Parathyroid adenoma (tissue), 2 donors: ENCODE data around the gene EPM2A.
"Not testable (repeated sequence)": the region's sequence is repeated elsewhere in the genome, so short reads cannot be mapped to it uniquely, and the experiment has no call there.

Source experiments
- H2AFZ ChIP-seq: fragments of 300-600 bp; sonication (generic); one replicate; pipeline ENCODE4 v1.7.0; 2017; ENCODE audit warnings: antibody characterized with exemption, mild to moderate bottlenecking
- H3K27ac ChIP-seq: fragments of 300-600 bp; sonication (generic); one replicate; pipeline ENCODE4 v1.7.0; 2017
- H3K27me3 ChIP-seq: fragments of 300-600 bp; sonication (generic); one replicate; pipeline ENCODE4 v1.7.0; 2017; ENCODE audit warnings: low read length; ENCODE audit not compliant: control insufficient read depth, insufficient read depth
- H3K36me3 ChIP-seq: fragments of 300-600 bp; sonication (generic); one replicate; pipeline ENCODE4 v1.7.0; 2017; ENCODE audit warnings: low read length; ENCODE audit not compliant: control insufficient read depth, insufficient read depth
- H3K4me1 ChIP-seq: fragments of 300-600 bp; sonication (generic); one replicate; pipeline ENCODE4 v1.7.0; 2017; ENCODE audit warnings: control low read depth
- H3K4me2 ChIP-seq: fragments of 300-600 bp; sonication (generic); one replicate; pipeline ENCODE4 v1.7.0; 2017; ENCODE audit warnings: low read length
- H3K4me3 ChIP-seq: fragments of 300-600 bp; sonication (generic); one replicate; pipeline ENCODE4 v1.7.0; 2017; ENCODE audit warnings: low read depth, low read length
- H3K79me2 ChIP-seq: fragments of 300-600 bp; sonication (generic); one replicate; pipeline ENCODE4 v1.7.0; 2017; ENCODE audit warnings: control low read depth
- H3K9ac ChIP-seq: fragments of 300-600 bp; sonication (generic); one replicate; pipeline ENCODE4 v1.7.0; 2017; ENCODE audit warnings: mild to moderate bottlenecking
- H3K9me3 ChIP-seq: fragments of 300-600 bp; sonication (generic); one replicate; pipeline ENCODE4 v1.7.0; 2017; ENCODE audit warnings: low read length; ENCODE audit not compliant: control insufficient read depth
- CTCF ChIP-seq: fragments of 300-600 bp; sonication (generic); IDR thresholded peaks from one replicate; pipeline ENCODE4 v1.7.0; 2017; ENCODE audit warnings: antibody characterized with exemption, mild to moderate bottlenecking
- donor health status: primary hyperparathyroidism.

Gene EPM2A

GRCh38 chr6:145711372-145711771 lies 23.9 kb downstream of the EPM2A start:
- H3K4me2 ChIP-seq, result no peak overlapping the region
- no peaks in the 10 kb centered on the region for H3K79me2 ChIP-seq
- no peak overlapping the region for H2AFZ ChIP-seq
- no peak overlapping the region for H3K27ac ChIP-seq
- no peaks in the 10 kb centered on the region for H3K36me3 ChIP-seq
- no peak overlapping the region for H3K9ac ChIP-seq
- no peak overlapping the region for H3K4me3 ChIP-seq
- H3K4me1 ChIP-seq, result no peaks in the 10 kb centered on the region
- no peak for TF ChIP-seq CTCF
- H3K9me3 ChIP-seq, result no peaks in the 10 kb centered on the region
- H3K27me3 ChIP-seq, result no peaks in the 10 kb centered on the region

GRCh38 chr6:145707397-145707796 lies 27.9 kb downstream of the EPM2A start:
- Histone ChIP-seq H3K27me3 (no peaks in the 10 kb centered on the region), H3K27ac (no peak overlapping the region), H3K79me2 (no peaks in the 10 kb centered on the region)

GRCh38 chr6:145705561-145705960 lies 29.8 kb downstream of the EPM2A start:
- Histone ChIP-seq H3K9me3 (no peaks in the 10 kb centered on the region), H3K4me2 (no peak overlapping the region), H2AFZ (no peak overlapping the region), H3K36me3 (no peaks in the 10 kb centered on the region), H3K9ac (no peak overlapping the region), H3K4me3 (no peak overlapping the region), H3K27ac (no peak overlapping the region), H3K4me1 (no peaks in the 10 kb centered on the region), H3K79me2 (no peaks in the 10 kb centered on the region), H3K27me3 (no peaks in the 10 kb centered on the region)
- TF ChIP-seq CTCF, result no peak

More at GRCh38 chr6:145707397-145707796, 27.9 kb downstream of the EPM2A start:
- Histone ChIP-seq H3K36me3 (no peaks in the 10 kb centered on the region), H3K9ac (no peak overlapping the region), H3K4me1 (no peaks in the 10 kb centered on the region), H3K9me3 (no peaks in the 10 kb centered on the region), H2AFZ (no peak overlapping the region), H3K4me3 (no peak overlapping the region), H3K4me2 (no peak overlapping the region)
- no peak for TF ChIP-seq CTCF

GRCh38 chr6:145704143-145704781 lies 31.1 kb downstream of the EPM2A start:
- Histone ChIP-seq H3K4me3 (no peak overlapping the region), H3K36me3 (no peaks in the 10 kb centered on the region), H3K4me1 (no peaks in the 10 kb centered on the region), H3K27me3 (no peaks in the 10 kb centered on the region), H3K9me3 (no peaks in the 10 kb centered on the region), H3K79me2 (no peaks in the 10 kb centered on the region), H3K27ac (no peak overlapping the region), H2AFZ (no peak overlapping the region), H3K4me2 (no peak overlapping the region), H3K9ac (no peak overlapping the region)
- peak; percentile 46 for TF ChIP-seq CTCF

GRCh38 chr6:145699462-145699861 lies 35.9 kb downstream of the EPM2A start:
- Histone ChIP-seq H3K4me3 (no peak overlapping the region), H3K4me2 (no peak overlapping the region), H3K27ac (no peak overlapping the region), H3K27me3 (no peaks in the 10 kb centered on the region), H3K4me1 (no peaks in the 10 kb centered on the region), H3K9me3 (no peaks in the 10 kb centered on the region), H3K9ac (no peak overlapping the region), H2AFZ (no peak overlapping the region), H3K79me2 (no peaks in the 10 kb centered on the region), H3K36me3 (no peaks in the 10 kb centered on the region)
- no peak for TF ChIP-seq CTCF

- not testable (repeated sequence) for H3K79me2 ChIP-seq, H3K36me3 ChIP-seq, H3K4me2 ChIP-seq, H2AFZ ChIP-seq, H3K4me3 ChIP-seq, H3K27ac ChIP-seq, H3K27me3 ChIP-seq, H3K4me1 ChIP-seq, H3K9me3 ChIP-seq, H3K9ac ChIP-seq
Measured at GRCh38 chr6:145697401-145697800, 37.9 kb downstream of the EPM2A start.
